HG03575 (cell line): ENCODE data around the gene ANO8.

ENCODE experiments used
- ATAC-seq: cut with Tn5 transposase; IDR thresholded peaks from one replicate; pipeline ENCODE4 v1.9.1; 2021; ENCODE audit not compliant: unreplicated experiment, insufficient number of reproducible peaks, low FRiP score; ENCODE audit errors: extremely low read depth

Gene ANO8

GRCh38 chr19:17319473-17320238, 15.0 kb downstream of the ANO8 start:
- ATAC-seq = no peak

- no peak for ATAC-seq
These were observed 15.7 kb downstream of the ANO8 start for GRCh38 chr19:17318966-17319365.

- no peak for ATAC-seq
These were observed 20.6 kb downstream of the ANO8 start for GRCh38 chr19:17314007-17314593.

GRCh38 chr19:17312189-17313113, 22.2 kb downstream of the ANO8 start:
- ATAC-seq = no peak

DNA sequence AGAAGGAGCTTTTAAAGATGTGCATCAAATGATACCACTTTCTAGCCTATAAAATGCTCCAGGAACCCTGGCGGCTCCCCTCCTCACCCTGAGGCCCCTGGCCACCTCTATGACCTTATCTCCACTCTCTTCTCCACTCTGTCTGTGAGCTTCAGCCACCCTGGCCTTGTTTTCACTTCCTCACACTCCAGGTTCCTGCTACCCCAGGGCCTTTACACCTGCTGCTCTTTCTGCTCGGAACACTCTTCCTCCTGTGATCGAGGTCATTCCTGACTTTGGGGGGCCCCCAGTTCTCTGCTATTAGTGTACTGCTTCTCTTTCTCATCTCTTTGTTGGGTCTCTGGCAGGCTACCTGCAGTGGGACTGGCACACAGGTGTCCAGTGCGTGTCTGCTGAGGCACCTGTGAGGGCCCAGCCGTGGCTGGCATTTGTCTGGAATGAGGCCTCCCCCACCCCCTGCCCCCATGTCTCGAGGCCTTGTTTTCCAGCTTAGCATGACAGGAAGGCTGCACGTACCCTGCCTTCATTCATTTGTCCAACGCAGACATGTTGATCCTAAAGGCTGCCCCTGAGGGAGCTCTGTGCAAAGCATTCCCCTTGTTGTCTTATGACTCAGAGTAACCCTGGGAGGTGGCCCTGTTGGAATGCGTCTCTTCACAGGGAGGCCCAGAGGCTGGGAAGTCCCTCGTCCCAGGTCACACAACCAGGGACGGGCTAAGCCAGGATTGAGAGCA, 23.0 kb downstream of the ANO8 start:
- ATAC-seq = no peak

DNA sequence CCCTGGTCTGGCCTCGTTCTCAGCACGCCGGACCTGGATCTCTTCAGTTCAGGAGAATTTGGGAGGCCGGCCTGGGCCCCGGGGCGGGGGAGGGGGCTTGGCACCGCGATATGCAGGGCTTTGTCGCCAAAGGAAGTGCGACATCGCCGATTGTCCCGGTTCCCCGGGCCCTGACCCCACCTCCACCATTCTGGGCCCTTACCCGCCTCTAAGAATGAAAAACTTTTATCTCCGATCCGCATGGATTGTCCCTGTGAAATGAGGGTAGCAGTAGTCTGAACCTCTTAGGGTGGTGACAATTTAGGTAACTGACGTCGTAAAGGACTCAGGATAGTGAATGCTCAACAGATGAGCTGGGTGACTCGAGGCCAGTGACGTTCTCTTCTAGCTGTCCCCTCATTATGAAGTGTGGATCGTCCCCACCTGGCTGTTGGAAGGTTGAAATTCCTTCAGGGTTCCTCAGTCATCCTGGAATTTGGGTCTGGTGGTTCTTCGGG, 24.6 kb downstream of the ANO8 start:
- no peak for ATAC-seq

DNA sequence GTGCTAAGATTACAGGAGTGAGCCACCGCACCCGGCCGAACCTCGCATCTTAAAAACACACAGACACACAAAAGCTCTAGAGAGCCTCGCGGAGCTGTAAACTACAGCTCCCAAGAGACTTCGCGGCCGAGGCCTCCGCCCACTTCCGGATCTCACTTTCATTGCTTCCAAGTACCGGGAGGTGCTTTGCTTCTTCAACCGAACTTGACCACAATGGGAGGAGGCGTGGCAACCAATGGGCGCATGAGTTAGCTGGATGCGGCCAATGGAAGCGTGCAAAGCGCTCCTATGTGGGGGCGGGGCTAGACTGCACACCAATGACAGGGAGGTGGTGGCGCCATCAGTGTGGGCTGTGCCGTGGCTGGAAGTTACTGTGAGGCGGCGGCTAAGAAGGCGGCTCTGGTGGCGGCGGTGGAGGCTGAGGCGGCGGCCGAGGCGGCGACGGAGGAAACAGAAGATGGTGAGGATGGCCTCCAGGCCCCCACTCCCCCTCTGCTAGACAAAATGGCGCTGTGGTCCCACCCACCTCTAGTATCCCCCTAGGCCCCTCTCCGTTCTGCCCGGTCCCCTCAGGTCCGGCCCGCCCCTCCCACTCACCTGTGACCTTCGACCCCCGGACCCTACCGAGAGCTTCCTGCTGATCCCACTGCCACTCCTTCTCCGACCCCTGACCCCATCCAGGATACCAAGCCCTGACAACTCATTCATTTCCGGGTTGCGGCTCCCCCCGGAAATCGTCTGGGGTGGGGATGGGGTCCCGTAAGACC, 25.3 kb downstream of the ANO8 start, which contains the start of gene DDA1:
Gene DDA1 (plus strand): TSS at position 366 of the 767 bp plus-strand sequence. CDS start 92 bp downstream, at position 458.
- no peak for ATAC-seq

DNA sequence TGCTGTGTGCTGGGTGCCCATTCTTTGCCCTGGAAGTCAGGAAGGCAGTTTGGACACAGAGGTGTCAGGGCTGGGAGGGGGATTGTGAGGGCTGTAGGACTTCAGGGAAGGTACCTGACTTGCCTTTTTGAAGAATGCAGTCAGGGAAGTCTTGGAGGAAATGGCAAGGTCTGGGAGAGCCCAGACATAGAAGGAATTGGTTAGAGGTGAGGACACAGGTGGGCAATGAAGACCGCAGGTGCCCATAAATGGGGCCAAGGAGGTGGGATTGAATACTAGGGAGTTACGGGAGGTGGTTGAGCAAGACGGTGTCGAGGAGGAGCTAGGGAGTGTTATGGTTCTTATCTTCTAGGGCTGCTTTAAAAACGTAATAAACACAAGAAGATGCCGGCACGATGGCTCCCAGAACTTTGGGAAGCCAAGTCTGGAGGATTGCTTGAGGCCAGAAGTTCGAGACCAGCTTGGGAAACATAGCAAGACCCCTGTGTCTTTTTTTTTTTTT, 26.7 kb downstream of the ANO8 start:
- no peak for ATAC-seq

- ATAC-seq = no peak
These were observed 28.4 kb downstream of the ANO8 start for GRCh38 chr19:17306285-17306714.

- ATAC-seq = peak; percentile 34
These were observed 29.0 kb downstream of the ANO8 start, which contains the start of gene MRPL34 for GRCh38 chr19:17305517-17306284. TSS of gene MRPL34 (plus strand) at chr19:17305872. CDS start at chr19:17305893, 21 bp downstream.

- no peak for ATAC-seq
These were observed 29.5 kb downstream of the ANO8 start for GRCh38 chr19:17305216-17305516.

- no peak for ATAC-seq
These were observed 30.1 kb downstream of the ANO8 start for GRCh38 chr19:17304386-17305215.

DNA sequence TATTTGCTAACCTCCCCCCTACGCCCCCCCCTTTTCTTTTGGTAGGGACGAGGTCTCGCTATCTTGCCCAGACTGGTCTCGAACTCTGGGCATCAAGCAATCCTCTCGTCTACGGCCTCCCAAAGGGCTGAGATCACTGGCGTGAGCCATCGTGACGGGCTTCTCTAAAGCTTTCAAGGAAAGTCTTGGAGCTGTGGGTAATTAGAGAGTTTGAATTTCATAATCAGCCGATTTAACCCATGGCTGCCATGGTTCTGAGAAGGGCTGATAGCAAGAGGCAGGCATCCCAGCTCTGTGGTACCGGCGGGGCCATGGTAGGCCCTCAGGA, 30.8 kb downstream of the ANO8 start:
- ATAC-seq = no peak

DNA sequence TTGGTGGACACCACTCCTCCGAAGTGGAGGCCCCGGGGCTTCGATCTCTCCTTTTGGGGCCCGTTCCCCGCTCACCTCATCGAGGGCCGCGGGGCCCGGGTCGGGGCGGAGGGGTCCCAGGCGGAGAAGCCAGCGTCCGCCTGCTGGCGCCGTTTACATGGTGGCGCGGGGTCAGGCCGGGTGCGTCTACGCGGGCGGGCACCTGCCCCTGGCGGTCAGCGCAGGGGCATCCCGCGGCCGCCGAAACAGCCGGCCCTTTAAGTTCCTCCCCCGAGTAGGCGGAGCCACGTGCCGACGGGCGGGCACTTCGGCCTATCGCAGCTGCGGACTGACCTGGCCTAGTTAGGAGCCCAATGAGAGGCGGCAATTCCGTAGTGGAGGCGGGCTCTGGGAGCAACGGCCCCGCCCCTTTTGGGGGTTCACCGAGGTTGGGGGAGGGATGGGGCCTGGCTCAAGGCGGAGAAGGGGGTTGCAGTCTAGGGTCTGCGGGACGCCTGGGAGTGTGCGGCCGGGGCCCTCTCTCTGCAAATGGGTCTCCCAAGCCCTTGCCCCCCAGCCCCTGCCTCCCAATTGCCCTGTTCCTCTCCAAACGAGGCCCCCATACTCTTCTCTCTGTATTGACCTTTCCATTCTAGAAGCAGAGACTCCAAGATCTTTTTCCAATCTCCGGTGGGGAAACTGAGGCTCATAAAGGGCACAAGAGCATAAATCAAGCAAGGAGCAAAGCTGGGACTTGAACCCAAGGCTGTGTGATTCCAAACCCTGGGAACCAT, 31.3 kb downstream of the ANO8 start, which contains the start of gene ABHD8:
Gene ABHD8 (minus strand): TSS at position 259 of the 773 bp plus-strand sequence. CDS start 1,809 bp downstream, outside the sequence.
- ATAC-seq = no peak

GRCh38 chr19:17302391-17303166, 32.1 kb downstream of the ANO8 start:
- ATAC-seq = no peak
